Endothelial cell of umbilical vein (primary cell): Measurements from ENCODE around the gene APOO. TPM values are rescaled to one million over a fixed set of nuclear protein-coding genes. Genes with fewer than 3 reads are reported as not detected.

Experiments
- BruUV-seq: library from RNA; stranded (reverse); fragments of 400-500 nt; replicated peaks from 2 replicates; lab custom pipeline; 2021; lab: Mats Ljungman, UMichigan
- CTCF ChIA-PET: fragments of 300-600, 350-600 bp; sonication (Branson Sonifier 250); formaldehyde crosslinking; loops from one replicate; lab custom pipeline; 2021; ENCODE audit warnings: antibody characterized with exemption, inconsistent platforms; lab: Charles Lee
- POLR2A ChIA-PET: fragments of 300-600, 350-600 bp; sonication (Branson Sonifier 250); formaldehyde crosslinking; loops from one replicate; lab custom pipeline; 2021; ENCODE audit warnings: antibody characterized with exemption, inconsistent platforms; lab: Charles Lee
- DNase-seq: peaks from one replicate; pipeline ENCODE4 v3.0.0-alpha.2; 2011; ENCODE audit warnings: low read depth, low spot score
- FAIRE-seq: peaks from 2 replicates; lab custom pipeline; 2011; peaks lifted over from hg19 to GRCh38; lab: Jason Lieb, UNC
- H2AFZ ChIP-seq: 2 replicates; pipeline ENCODE4 v1.6.0; 2012; ENCODE audit warnings: low read depth, low read length, control low read depth, inconsistent platforms
- H3K27ac ChIP-seq: 2 replicates; pipeline ENCODE4 v1.5.1; 2011; ENCODE audit warnings: low read depth, mild to moderate bottlenecking, control low read depth, low read length, moderate library complexity; ENCODE audit not compliant: insufficient read depth
- H3K27me3 ChIP-seq, 2 experiments: 2 replicates each; pipeline versions ENCODE4 v1.6.0 to v1.6.1; 2011; ENCODE audit warnings: low read length in 2 of 2, mixed read lengths in 1 of 2; ENCODE audit not compliant: control insufficient read depth in 2 of 2, insufficient read depth in 2 of 2
- H3K36me3 ChIP-seq, 2 experiments: 2 replicates in 1 of 2; 3 replicates in 1 of 2; pipeline ENCODE4 v1.5.1; 2011; ENCODE audit warnings: low read length in 2 of 2, mild to moderate bottlenecking in 1 of 2, moderate library complexity in 1 of 2; ENCODE audit not compliant: control insufficient read depth in 2 of 2, insufficient read depth in 2 of 2; ENCODE audit errors: extremely low read depth in 1 of 2
- H3K4me1 ChIP-seq: 3 replicates; pipeline ENCODE4 v1.5.1; 2011; ENCODE audit warnings: mild to moderate bottlenecking, low read length; ENCODE audit not compliant: control insufficient read depth, insufficient read depth; ENCODE audit errors: extremely low read depth
- H3K4me2 ChIP-seq: 2 replicates; pipeline ENCODE4 v1.6.1; 2011; ENCODE audit warnings: low read length, control low read depth, mixed read lengths; ENCODE audit not compliant: insufficient read depth
- H3K4me3 ChIP-seq, 3 experiments: fragments of 200-600 bp in 1 of 3; sonication (generic), shearing (Covaris generic) in 1 of 3; replicated peaks in 1 of 3; 2 replicates each; pipeline ENCODE4 v1.5.1; 2011 to 2016; ENCODE audit warnings: control low read depth in 3 of 3, low read length in 3 of 3, mild to moderate bottlenecking in 2 of 3, inconsistent platforms in 1 of 3, low read depth in 1 of 3, moderate library complexity in 1 of 3; ENCODE audit not compliant: insufficient read depth in 1 of 3
- H3K79me2 ChIP-seq: 2 replicates; pipeline ENCODE4 v1.6.0; 2012; ENCODE audit warnings: low read length, inconsistent platforms; ENCODE audit not compliant: control insufficient read depth, insufficient read depth
- H3K9ac ChIP-seq: replicated peaks from 2 replicates; pipeline ENCODE3; 2011; ENCODE audit warnings: low read length, control low read depth; ENCODE audit not compliant: insufficient read depth; ENCODE audit errors: extremely low read depth
- H3K9me1 ChIP-seq: replicated peaks from 3 replicates; pipeline ENCODE4 v1.6.0; 2011; ENCODE audit warnings: mild to moderate bottlenecking, low read length; ENCODE audit not compliant: control insufficient read depth, insufficient read depth; ENCODE audit errors: extremely low read depth
- H3K9me3 ChIP-seq: replicated peaks from 2 replicates; pipeline ENCODE4 v1.5.1; 2012; ENCODE audit warnings: low read length, inconsistent platforms; ENCODE audit not compliant: control insufficient read depth, insufficient read depth
- H4K20me1 ChIP-seq: replicated peaks from 2 replicates; pipeline ENCODE3; 2011; ENCODE audit warnings: mild to moderate bottlenecking, low read length; ENCODE audit not compliant: control insufficient read depth, insufficient read depth; ENCODE audit errors: extremely low read depth
- CTCF ChIP-seq, 2 donors: IDR thresholded peaks; 1 replicate in 1 of 2; 2 replicates in 1 of 2; pipeline ENCODE4 v1.5.1; 2011; ENCODE audit warnings: low read length in 2 of 2, mild to moderate bottlenecking in 2 of 2, moderate library complexity in 2 of 2, control low read depth in 1 of 2, inconsistent platforms in 1 of 2, low read depth in 1 of 2; ENCODE audit not compliant: insufficient read depth in 1 of 2; ENCODE audit errors: extremely low read depth in 1 of 2
- EZH2 ChIP-seq: IDR thresholded peaks from 2 replicates; pipeline ENCODE4 v1.6.1; 2012; ENCODE audit warnings: borderline replicate concordance, low read depth, mild to moderate bottlenecking, moderate library complexity, low read length, inconsistent platforms; ENCODE audit not compliant: severe bottlenecking
- FOS ChIP-seq: IDR thresholded peaks from 2 replicates; pipeline ENCODE4 v1.6.1; 2011; ENCODE audit warnings: mild to moderate bottlenecking, low read length, moderate library complexity, borderline replicate concordance; ENCODE audit not compliant: insufficient read depth
- GATA2 ChIP-seq: IDR thresholded peaks from 2 replicates; pipeline ENCODE4 v1.7.0; 2011; ENCODE audit warnings: low read depth, mild to moderate bottlenecking, moderate library complexity, mixed read lengths, low read length; ENCODE audit not compliant: insufficient read length, insufficient read depth
- JUN ChIP-seq: IDR thresholded peaks from 2 replicates; pipeline ENCODE4 v1.6.1; 2011; ENCODE audit warnings: borderline replicate concordance, low read depth; ENCODE audit not compliant: insufficient read length, insufficient read depth
- MAX ChIP-seq: IDR thresholded peaks from 2 replicates; pipeline ENCODE4 v1.6.1; 2011; ENCODE audit not compliant: insufficient read depth, insufficient read length
- MYC ChIP-seq: IDR thresholded peaks from one replicate; pipeline ENCODE4 v1.6.1; 2011; ENCODE audit warnings: mild to moderate bottlenecking, low read depth, low read length
- POLR2A ChIP-seq: IDR thresholded peaks from 2 replicates; pipeline ENCODE4 v1.6.1; 2012; ENCODE audit warnings: low read depth, mild to moderate bottlenecking, control low read depth, low read length
- POLR2AphosphoS5 ChIP-seq: IDR thresholded peaks from 2 replicates; pipeline ENCODE4 v1.6.1; 2012; ENCODE audit warnings: low read depth, mild to moderate bottlenecking, control low read depth, low read length, moderate library complexity; ENCODE audit not compliant: insufficient read depth
- dilution Hi-C: fragments of 300-500 bp; cut with MboI; formaldehyde crosslinking; loops from one replicate; pipeline ENCODE4 v1.15.0; 2019; ENCODE audit warnings: low sequenced_read_pairs; ENCODE audit not compliant: extremely low pct_ligation_motif_present
- intact Hi-C: fragments of 100-400 bp; cut with micrococcal nuclease; formaldehyde crosslinking; loops from one replicate; pipeline ENCODE4 v1.10.0; 2022
- polyA plus RNA-seq, 4 experiments: library from polyadenylated mRNA; depleted of rRNA in 3 of 4; stranded (reverse) in 3 of 4; unstranded in 1 of 4; fragments of >200 nt; gene quantifications; 2 replicates each; pipeline versions ENCODE4 v1.2.1 to v1.2.3, GENCODE V29; 2011 to 2012; ENCODE audit warnings: missing spikeins in 1 of 4
- total RNA-seq: library from RNA; stranded (reverse); gene quantifications from 2 replicates; pipeline ENCODE4 v1.2.3, GENCODE V29; 2021

APOO gene
- total and polyA plus RNA-seq, 2 donors (not counting 3 experiments of a cell fraction or from before 2014, with no cell fraction given): 9.8 to 24.3 TPM

GRCh38 chrX:23937100-23937499, 29.4 kb upstream of the APOO start:
- no peak overlapping the region for H3K4me2 ChIP-seq
- H3K36me3 ChIP-seq: no peaks in the 10 kb centered on the region
- H2AFZ ChIP-seq: no peak overlapping the region
- no peak overlapping the region for H3K27ac ChIP-seq
- dilution Hi-C loops: no loop called here
- ChIA-PET CTCF (interaction anchor here (1.6 kb wide), 1 partner anchor 117 kb away, joined by 7 read pairs; no protein-coding TSS in a partner anchor), POLR2A (no interaction called here)
- intact Hi-C loops: no loop called here
- no peaks in the 10 kb centered on the region for H3K79me2 ChIP-seq
- FAIRE-seq (no peak), DNase-seq (no peak)
- H3K9ac ChIP-seq: no peak overlapping the region
- H3K4me3 ChIP-seq: no peak overlapping the region
- H3K9me3 ChIP-seq: no peaks in the 10 kb centered on the region
- H3K4me1 ChIP-seq: no peaks in the 10 kb centered on the region
- no TSS peak for BruUV-seq
- no peaks in the 10 kb centered on the region for H4K20me1 ChIP-seq
- H3K9me1 ChIP-seq: no peaks in the 10 kb centered on the region
- H3K27me3 ChIP-seq: no peaks in the 10 kb centered on the region
- TF ChIP-seq GATA2 (no peak), EZH2 (no peak), MYC (no peak), POLR2AphosphoS5 (no peak), CTCF (IDR thresholded peaks at IDR 0.05; ENCODE audit: extremely low read depth in 1 of 2, insufficient read depth in 1 of 2, low read depth in 1 of 2, low read length in 2 of 2) (no peak), MAX (no peak), POLR2A (no peak), JUN (no peak), FOS (no peak)
